ENCODE measurements around the gene MAB21L4.

Gene MAB21L4

GRCh38 chr2:240928476-240929363 is 32.8 kb upstream of the MAB21L4 start:
- Histone ChIP-seq H3K79me2 (no peaks in the 10 kb centered on the region), H3K4me1 (no peaks in the 10 kb centered on the region), H3K9me3 (ENCODE audit: control insufficient read depth, low read length) (no peaks in the 10 kb centered on the region), H3K36me3 (ENCODE audit: control insufficient read depth, insufficient read depth, low read length) (no peaks in the 10 kb centered on the region), H3K9ac (no peak overlapping the region), H3K27ac (no peak overlapping the region), H3K27me3 (ENCODE audit: control insufficient read depth, insufficient read depth, low read length) (no peaks in the 10 kb centered on the region), H2AFZ (no peak overlapping the region), H3K4me2 (ENCODE audit: low read length) (no peak overlapping the region), H3K4me3 (ENCODE audit: low read depth, low read length) (no peak overlapping the region)
- TF ChIP-seq, protein P1, sequence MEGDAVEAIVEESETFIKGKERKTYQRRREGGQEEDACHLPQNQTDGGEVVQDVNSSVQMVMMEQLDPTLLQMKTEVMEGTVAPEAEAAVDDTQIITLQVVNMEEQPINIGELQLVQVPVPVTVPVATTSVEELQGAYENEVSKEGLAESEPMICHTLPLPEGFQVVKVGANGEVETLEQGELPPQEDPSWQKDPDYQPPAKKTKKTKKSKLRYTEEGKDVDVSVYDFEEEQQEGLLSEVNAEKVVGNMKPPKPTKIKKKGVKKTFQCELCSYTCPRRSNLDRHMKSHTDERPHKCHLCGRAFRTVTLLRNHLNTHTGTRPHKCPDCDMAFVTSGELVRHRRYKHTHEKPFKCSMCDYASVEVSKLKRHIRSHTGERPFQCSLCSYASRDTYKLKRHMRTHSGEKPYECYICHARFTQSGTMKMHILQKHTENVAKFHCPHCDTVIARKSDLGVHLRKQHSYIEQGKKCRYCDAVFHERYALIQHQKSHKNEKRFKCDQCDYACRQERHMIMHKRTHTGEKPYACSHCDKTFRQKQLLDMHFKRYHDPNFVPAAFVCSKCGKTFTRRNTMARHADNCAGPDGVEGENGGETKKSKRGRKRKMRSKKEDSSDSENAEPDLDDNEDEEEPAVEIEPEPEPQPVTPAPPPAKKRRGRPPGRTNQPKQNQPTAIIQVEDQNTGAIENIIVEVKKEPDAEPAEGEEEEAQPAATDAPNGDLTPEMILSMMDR (IDR thresholded peaks at IDR 0.05) = no peak

GRCh38 chr2:240927390-240927781 is 31.4 kb upstream of the MAB21L4 start:
- no peaks in the 10 kb centered on the region for H3K27me3 ChIP-seq (ENCODE audit: control insufficient read depth, insufficient read depth, low read length)
- no peaks in the 10 kb centered on the region for H3K4me1 ChIP-seq
- no peaks in the 10 kb centered on the region for H3K9me3 ChIP-seq (ENCODE audit: control insufficient read depth, low read length)
- no peak overlapping the region for H3K27ac ChIP-seq
- no peak overlapping the region for H2AFZ ChIP-seq
- H3K79me2 ChIP-seq = no peaks in the 10 kb centered on the region
- TF ChIP-seq, protein P1 (IDR thresholded peaks at IDR 0.05) = no peak
- H3K9ac ChIP-seq = no peak overlapping the region
- no peak overlapping the region for H3K4me3 ChIP-seq (ENCODE audit: low read depth, low read length)
- no peaks in the 10 kb centered on the region for H3K36me3 ChIP-seq (ENCODE audit: control insufficient read depth, insufficient read depth, low read length)
- H3K4me2 ChIP-seq (ENCODE audit: low read length) = no peak overlapping the region

DNA sequence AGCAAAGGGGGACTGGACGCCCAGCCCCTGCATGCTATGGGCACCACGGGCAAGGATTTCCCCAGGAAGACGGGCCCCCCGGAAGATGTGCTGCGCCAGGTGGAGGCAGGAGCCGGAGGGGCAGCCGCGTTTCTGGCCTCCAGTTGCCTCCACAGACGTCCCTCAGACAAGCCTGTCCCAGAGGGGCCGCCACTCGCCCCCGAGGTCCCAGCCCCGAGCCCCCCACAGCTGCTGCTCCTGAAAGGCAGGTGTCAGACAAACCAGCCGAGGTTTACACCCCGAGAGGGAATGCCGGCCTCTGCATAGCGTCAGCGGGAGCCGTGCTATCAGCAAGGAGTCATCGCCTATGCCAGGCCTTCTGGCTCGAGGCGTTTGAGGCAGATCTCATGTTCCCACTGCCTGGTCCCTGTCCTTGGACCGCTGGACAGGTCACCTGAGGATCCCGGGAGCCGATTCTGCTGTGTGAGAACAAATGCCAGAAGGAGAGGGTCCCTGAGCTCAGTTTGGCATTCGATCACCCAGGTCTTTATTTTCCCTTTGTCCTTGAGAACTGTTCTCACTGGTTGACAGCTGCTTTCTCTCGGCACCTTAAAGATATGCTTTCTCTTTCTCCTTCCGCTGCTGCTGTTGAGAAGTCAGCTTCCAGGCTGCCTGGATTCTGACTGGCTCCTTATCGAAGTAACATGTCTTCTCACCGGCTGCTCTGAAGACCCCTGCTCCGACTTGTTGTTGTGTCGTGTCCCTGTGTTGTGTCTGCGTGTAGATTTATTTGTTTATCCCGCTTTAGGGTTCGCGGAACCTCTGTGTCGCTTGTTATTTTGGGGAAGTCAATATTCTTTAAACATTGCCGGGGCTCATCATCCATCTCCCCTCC is 30.8 kb upstream of the MAB21L4 start:
- TF ChIP-seq, protein P1 (IDR thresholded peaks at IDR 0.05) = no peak

GRCh38 chr2:240925568-240926515 is 29.9 kb upstream of the MAB21L4 start:
- H3K79me2 ChIP-seq = no peaks in the 10 kb centered on the region
- H3K4me3 ChIP-seq (ENCODE audit: low read depth, low read length) = no peak overlapping the region
- no peak overlapping the region for H3K27ac ChIP-seq
- TF ChIP-seq, protein P1 (IDR thresholded peaks at IDR 0.05) = no peak
- no peak overlapping the region for H3K4me2 ChIP-seq (ENCODE audit: low read length)
- H3K4me1 ChIP-seq = no peaks in the 10 kb centered on the region
- H3K9ac ChIP-seq = no peak overlapping the region
- no peaks in the 10 kb centered on the region for H3K9me3 ChIP-seq (ENCODE audit: control insufficient read depth, low read length)
- H3K36me3 ChIP-seq (ENCODE audit: control insufficient read depth, insufficient read depth, low read length) = no peaks in the 10 kb centered on the region
- H3K27me3 ChIP-seq (ENCODE audit: control insufficient read depth, insufficient read depth, low read length) = no peaks in the 10 kb centered on the region
- no peak overlapping the region for H2AFZ ChIP-seq

More for the DNA sequence above, 30.8 kb upstream of the MAB21L4 start:
- no peak overlapping the region for H3K4me2 ChIP-seq (ENCODE audit: low read length)
- no peaks in the 10 kb centered on the region for H3K4me1 ChIP-seq
- H2AFZ ChIP-seq = no peak overlapping the region
- no peak overlapping the region for H3K9ac ChIP-seq
- H3K9me3 ChIP-seq (ENCODE audit: control insufficient read depth, low read length) = no peaks in the 10 kb centered on the region
- H3K36me3 ChIP-seq (ENCODE audit: control insufficient read depth, insufficient read depth, low read length) = no peaks in the 10 kb centered on the region
- no peak overlapping the region for H3K27ac ChIP-seq
- no peaks in the 10 kb centered on the region for H3K79me2 ChIP-seq
- H3K4me3 ChIP-seq (ENCODE audit: low read depth, low read length) = no peak overlapping the region
- H3K27me3 ChIP-seq (ENCODE audit: control insufficient read depth, insufficient read depth, low read length) = no peaks in the 10 kb centered on the region
